ENCODE data around the gene RBP3.

Gene RBP3

DNA sequence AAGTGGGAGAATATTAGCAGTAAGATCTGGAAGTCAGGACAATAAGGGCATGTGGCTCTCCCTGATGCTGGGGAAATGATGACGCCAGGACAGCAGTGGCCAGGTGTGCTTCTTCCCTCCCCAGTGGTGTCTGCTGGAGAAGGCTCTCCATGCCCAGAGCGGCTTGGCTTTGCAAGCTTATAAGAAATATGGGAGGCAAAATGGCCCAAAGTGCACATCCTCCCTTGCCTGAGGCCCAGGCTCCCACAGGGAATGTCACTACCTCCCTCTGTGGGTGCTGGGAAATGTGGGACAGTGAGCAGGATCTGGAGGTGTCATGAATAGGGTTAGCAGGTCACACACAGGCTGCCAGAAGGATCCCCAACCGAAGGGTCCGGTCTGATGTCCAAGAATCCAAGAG lies 53.0 kb downstream of the RBP3 start:
- no peak for DNase-seq (ENCODE audit: low read depth)

GRCh38 chr10:47401874-47402640 lies 53.9 kb downstream of the RBP3 start:
- no peak for DNase-seq (ENCODE audit: low read depth)

DNA sequence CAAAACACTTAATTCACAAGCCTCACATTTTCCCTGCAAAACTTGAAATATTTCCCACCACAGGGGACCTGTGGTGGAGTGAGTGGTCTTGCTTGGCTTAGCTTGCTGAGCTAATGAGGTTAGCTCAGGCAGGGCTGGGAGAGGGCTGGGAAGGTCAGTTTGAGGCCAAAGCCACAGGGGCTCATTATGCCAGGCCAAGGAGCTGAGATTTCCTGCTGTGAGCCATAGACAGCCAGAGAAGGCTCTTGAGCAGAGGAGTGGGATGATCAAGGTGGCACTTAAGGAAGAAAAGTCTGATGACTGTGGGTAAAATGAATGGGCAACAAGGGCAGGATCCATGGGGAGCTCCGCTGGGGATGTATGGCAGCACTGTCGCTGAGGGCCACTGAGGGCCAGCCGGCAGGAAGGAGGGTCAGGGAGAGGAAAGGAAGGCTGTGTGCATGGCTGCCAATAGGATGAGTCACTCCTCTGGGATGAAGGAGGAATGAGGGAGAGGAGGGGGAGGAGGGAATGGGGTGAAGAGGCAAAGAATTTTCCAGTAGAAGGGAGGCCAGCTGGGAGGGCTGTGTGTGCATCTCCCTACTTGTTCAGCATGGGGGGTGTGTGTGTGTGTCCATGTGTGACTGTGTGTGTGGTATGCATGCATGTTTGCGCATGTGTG lies 54.6 kb downstream of the RBP3 start:
- no peak for DNase-seq (ENCODE audit: low read depth)

DNA sequence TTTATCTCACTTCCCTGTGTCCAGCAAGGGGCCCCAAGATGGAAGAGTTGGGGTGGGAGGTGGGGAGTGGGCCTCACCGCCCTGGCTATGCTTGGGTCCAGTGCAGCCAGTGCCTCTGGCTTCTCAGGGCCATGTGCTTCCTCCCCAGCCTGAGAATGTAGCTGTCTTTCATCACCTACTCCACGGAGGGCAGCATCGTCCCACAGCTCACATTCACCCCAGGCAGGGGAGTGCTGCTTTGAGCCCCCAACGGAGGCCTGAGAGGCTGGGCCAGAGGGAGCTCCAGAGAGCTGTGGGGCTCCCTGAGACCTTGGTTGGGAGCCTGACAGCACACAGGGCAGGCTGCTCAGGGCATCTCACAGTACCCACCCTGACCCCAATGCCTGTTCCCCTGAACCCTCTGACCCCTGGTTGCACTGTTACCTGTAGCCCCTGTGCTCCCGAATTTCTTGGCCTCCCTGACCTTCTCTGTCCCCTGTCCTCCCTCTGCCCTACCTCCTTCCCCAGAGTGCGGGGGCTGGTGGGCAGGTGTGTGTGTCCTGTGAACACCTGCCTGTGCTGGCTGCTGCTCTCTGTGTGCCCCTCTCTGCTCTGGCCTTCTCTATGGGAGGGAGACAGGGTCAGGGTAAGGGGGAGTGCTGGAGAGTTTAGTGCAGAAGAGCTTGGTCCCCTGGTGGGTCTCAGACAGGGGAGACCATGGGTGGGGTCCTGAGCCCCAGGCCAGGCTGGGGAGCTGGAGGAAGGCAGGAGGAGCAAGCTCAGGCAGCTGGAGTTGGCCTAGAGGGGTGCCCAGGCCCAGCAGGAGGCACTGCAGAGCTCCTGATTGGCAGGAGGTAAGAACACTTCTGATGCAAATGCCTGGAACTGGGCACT lies 55.5 kb downstream of the RBP3 start:
- DNase-seq (ENCODE audit: low read depth) = no peak

GRCh38 chr10:47404446-47404845 lies 56.3 kb downstream of the RBP3 start:
- no peak for DNase-seq (ENCODE audit: low read depth)

GRCh38 chr10:47404937-47405336 lies 56.8 kb downstream of the RBP3 start:
- DNase-seq (ENCODE audit: low read depth) = no peak

GRCh38 chr10:47405857-47406547 lies 57.8 kb downstream of the RBP3 start:
- DNase-seq (ENCODE audit: low read depth) = no peak

DNA sequence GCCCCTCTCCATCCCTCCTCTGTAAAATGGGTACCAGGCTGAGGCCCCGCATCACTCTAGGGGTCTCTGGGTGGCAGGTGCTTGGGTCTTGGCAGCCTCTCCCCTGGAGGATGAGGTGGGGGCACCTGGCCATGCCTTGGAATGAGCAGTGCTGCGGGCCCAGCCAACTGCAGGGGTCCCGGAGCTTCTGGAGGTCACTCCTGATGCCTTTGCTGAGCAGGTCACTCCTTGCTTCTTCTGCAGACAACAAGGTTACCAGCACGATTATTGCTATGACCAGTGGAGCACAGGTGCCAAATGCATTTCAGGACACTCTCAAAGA lies 58.3 kb downstream of the RBP3 start:
- no peak for DNase-seq (ENCODE audit: low read depth)

DNA sequence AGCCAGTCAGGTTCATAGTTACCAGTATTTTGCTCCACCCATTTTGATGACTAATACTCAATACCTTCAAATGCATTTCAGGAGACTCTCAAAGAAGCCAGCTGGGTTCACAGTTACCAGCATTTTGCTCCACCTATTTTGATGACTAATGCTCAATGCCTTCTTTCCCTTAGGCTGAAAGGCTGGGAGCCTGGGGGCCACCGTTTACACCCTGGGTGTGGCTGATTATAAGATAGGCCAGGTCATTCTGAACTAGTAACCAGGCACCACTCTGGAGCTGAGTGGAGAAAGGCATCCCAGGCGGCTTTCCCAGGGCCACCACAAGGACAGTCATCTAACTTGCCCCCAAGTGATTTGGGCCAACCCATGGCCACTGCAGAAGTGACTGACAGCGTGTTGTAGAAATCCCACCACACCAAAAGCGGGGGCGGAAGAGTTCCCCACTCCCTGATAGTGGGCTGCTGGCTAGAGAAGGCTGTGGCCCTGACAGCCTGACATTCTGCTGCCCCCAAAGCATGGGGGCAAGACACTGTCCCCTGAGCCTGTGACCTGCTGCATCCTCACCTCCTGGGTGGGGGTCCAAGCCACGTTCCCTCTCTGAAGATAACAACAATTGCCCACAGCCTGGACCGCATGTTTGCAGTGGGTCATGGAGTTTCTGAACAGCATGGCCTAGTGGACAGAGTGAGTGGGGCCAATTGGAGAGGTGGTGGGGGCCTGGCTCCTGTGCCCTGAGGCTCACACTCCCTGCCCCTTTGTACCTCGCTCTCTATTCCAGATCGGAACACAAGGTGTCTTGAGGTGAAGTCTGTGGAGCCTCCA lies 58.9 kb downstream of the RBP3 start:
- no peak for DNase-seq (ENCODE audit: low read depth)

Measured in T follicular helper cell (primary cell).